Upper lobe of left lung (tissue), 6 donors: ENCODE data around the gene MANSC4. TPM values are rescaled to one million over a fixed set of nuclear protein-coding genes. Genes with fewer than 3 reads are reported as not detected.

Experiments
- ATAC-seq, 2 donors: fragments of 200-7000 bp; cut with Tn5 transposase; one replicate each; pipeline ENCODE4 v1.9.1; 2022; ENCODE audit warnings: mild to moderate bottlenecking in 2 of 2, moderate library complexity in 2 of 2; ENCODE audit not compliant: low FRiP score in 2 of 2
- DNase-seq, 2 donors: peaks; one replicate each; pipeline ENCODE4 v3.0.0-alpha.2; 2019 to 2020
- H3K27ac ChIP-seq, 4 donors: fragments of 200-600 bp; sonication (generic); one replicate each; pipeline ENCODE4 v1.5.1; 2016 to 2019
- H3K27me3 ChIP-seq, 4 donors: fragments of 200-600 bp; sonication (generic); one replicate each; pipeline ENCODE4 v1.5.1; 2017 to 2019
- H3K36me3 ChIP-seq, 4 donors: fragments of 200-600 bp; sonication (generic); one replicate each; pipeline ENCODE4 v1.5.1; 2016 to 2019
- H3K4me1 ChIP-seq, 4 donors: fragments of 200-600 bp; sonication (generic); one replicate each; pipeline ENCODE4 v1.5.1; 2018 to 2019
- H3K4me3 ChIP-seq, 4 donors: fragments of 200-600 bp; sonication (generic); one replicate each; pipeline ENCODE4 v1.5.1; 2017 to 2019; ENCODE audit warnings: mild to moderate bottlenecking in 2 of 4, moderate library complexity in 1 of 4
- H3K9me3 ChIP-seq, 4 donors: fragments of 200-600 bp; sonication (generic); one replicate each; pipeline ENCODE4 v1.5.1; 2018 to 2019
- EP300 ChIP-seq, 4 donors: sonication (generic); formaldehyde crosslinking; IDR thresholded peaks; one replicate each; pipeline ENCODE4 v1.5.1; 2017; ENCODE audit warnings: antibody characterized with exemption in 4 of 4, control low read depth in 2 of 4
- POLR2A ChIP-seq, 4 donors: fragments of 450-650 bp; IDR thresholded peaks; one replicate each; pipeline ENCODE4 v1.5.1; 2016 to 2017; ENCODE audit warnings: antibody characterized with exemption in 4 of 4, mild to moderate bottlenecking in 2 of 4
- POLR2AphosphoS5 ChIP-seq, 2 donors: sonication (generic); formaldehyde crosslinking; IDR thresholded peaks; one replicate each; pipeline ENCODE4 v1.5.1; 2017; ENCODE audit warnings: antibody characterized with exemption in 2 of 2
- WGBS, 2 donors: methylation state at CpG; one replicate each; pipeline ENCODE4 v1.1.5; 2017 to 2018; 5-methylcytosine and 5-hydroxymethylcytosine counted together
- total RNA-seq, 6 donors: library from RNA; depleted of rRNA in 4 of 6; stranded (reverse); fragments of >200 nt in 4 of 6; gene quantifications; one replicate each; pipeline versions ENCODE4 v1.1.0 to v1.2.1, GENCODE V29; 2016 to 2021
- TF ChIP-seq, protein P1 (sequence below), 6 experiments: fragments of 450-650 bp in 4 of 6; fragments of 200-600 bp in 2 of 6; sonication (generic) in 2 of 6; IDR thresholded peaks; one replicate each; pipeline ENCODE4 v1.5.1; 2016 to 2019; ENCODE audit warnings: antibody characterized with exemption in 6 of 6
- donor health status: DM: no; HTN: no; CAD: no; lungs with moderate emphysema.
- donor health status: DM: no; HTN: yes; CAD: no; lungs with severe emphysema.

MANSC4 gene
- total RNA-seq, 6 donors from 2014 or later, result not detected

DNA sequence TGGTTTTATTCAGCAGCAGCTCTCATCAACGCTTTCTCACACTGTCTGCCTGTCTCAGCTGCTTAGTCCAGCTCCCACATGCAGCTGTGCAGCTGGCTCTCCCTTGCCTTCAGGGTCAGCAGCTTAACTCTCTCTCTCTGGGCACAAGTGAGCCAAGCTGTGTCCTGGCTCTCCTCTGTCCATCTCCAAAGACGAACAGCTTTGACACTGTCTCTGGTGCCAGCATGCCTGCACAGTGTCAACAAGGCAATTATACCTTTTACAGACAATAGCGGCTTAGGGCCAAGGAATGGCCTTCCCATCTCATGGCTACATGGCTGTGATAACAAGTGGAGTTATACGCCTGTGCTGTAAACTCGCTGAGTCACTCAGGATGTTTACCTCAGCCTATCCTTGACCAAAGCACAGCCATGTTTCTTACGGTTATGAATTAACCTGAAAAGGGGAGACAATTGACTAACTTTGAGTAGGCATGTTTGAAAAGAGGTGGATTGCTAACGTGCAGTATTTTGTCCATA lies 38.4 kb upstream of the MANSC4 start:
- H3K4me1 ChIP-seq, result peaks cover 3 to 17% (median 4%) of the 10 kb centered on the region in 4 donors
- WGBS, 2 donors, result 58 to 63% methylated on average over 7 of the region's 7 CpGs
- no peaks in the 10 kb centered on the region for H3K27me3 ChIP-seq
- DNase-seq, result no peak
- peak overlapping the region; percentile 1 to 28 (median 11) for H3K27ac ChIP-seq
- H3K36me3 ChIP-seq, result no peaks in the 10 kb centered on the region
- TF ChIP-seq EP300 (IDR thresholded peaks at IDR 0.05) (no peak), POLR2AphosphoS5 (IDR thresholded peaks at IDR 0.05) (no peak), POLR2A (IDR thresholded peaks at IDR 0.05) (no peak)
- TF ChIP-seq, protein P1, sequence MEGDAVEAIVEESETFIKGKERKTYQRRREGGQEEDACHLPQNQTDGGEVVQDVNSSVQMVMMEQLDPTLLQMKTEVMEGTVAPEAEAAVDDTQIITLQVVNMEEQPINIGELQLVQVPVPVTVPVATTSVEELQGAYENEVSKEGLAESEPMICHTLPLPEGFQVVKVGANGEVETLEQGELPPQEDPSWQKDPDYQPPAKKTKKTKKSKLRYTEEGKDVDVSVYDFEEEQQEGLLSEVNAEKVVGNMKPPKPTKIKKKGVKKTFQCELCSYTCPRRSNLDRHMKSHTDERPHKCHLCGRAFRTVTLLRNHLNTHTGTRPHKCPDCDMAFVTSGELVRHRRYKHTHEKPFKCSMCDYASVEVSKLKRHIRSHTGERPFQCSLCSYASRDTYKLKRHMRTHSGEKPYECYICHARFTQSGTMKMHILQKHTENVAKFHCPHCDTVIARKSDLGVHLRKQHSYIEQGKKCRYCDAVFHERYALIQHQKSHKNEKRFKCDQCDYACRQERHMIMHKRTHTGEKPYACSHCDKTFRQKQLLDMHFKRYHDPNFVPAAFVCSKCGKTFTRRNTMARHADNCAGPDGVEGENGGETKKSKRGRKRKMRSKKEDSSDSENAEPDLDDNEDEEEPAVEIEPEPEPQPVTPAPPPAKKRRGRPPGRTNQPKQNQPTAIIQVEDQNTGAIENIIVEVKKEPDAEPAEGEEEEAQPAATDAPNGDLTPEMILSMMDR (IDR thresholded peaks at IDR 0.05), result no peak
- H3K9me3 ChIP-seq, result no peaks in the 10 kb centered on the region
- H3K4me3 ChIP-seq, result no peak overlapping the region
- ATAC-seq, result peak; percentile 12 to 32

DNA sequence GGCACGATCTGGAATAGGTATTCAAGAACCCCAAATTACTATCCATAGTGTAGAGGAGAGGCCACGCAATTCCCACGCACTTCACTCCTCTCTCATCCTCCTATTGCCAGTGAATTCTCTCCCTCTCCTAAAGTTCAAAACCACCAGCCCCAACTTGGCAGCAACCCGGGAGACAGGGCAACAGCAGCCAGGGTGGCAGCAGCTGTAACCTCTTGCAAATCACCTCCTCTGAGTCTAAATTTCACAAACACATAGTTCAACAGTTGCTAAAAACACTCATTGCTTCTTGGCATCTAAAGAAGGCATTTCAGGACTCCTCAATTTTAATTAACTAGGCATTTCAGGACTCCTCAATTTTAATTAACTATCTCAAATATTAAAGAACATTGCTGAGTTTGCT lies 37.7 kb upstream of the MANSC4 start:
- no peak overlapping the region for H3K27ac ChIP-seq
- WGBS, 2 donors, result 69 to 76% methylated on average over 4 of the region's 4 CpGs
- TF ChIP-seq POLR2AphosphoS5 (IDR thresholded peaks at IDR 0.05) (peak; percentile 30 to 34), EP300 (IDR thresholded peaks at IDR 0.05) (no peak), POLR2A (IDR thresholded peaks at IDR 0.05) (no peak)
- TF ChIP-seq, protein P1 (IDR thresholded peaks at IDR 0.05), result no peak

DNA sequence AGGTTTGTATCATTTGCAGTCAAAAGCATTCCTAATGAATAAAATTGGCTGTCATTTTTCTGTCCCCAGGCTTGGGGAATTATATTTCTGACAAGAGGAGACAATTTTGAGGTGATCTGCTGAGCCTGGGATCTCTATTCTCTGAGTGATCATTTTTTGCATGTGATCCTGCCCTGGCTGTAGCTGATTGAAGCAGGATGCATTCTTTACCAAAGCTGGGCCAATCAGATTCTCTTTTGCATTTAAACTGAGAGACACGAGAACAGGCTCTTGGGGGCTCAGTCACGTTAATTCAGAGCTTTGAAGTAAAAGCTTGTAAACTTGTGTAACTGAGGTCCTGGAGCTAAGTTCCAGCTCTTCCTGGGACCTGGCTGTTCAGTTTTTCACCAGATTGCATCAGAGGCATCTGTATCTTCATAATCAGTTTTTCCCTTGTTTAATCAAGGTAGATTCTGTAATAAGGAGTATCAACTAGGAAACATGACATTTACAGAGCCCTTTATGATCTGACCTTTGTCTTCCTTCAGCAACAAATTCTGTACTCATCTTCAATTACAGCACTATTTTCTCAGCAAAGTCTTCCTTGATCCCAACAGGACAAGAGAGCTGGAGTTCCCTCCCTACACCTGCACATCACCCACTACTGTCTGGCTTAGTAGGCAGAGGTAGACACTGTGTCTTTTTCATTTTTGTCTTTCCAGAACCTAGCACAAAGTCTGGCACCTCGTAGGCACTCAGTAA lies 35.0 kb upstream of the MANSC4 start:
- peaks cover 0 to 6% (median 0%) of the 10 kb centered on the region in 4 donors for H3K4me1 ChIP-seq
- no peaks in the 10 kb centered on the region for H3K9me3 ChIP-seq
- no peaks in the 10 kb centered on the region for H3K27me3 ChIP-seq
- ATAC-seq (no peak), DNase-seq (no peak)
- 40 to 53% methylated on average over 3 of the region's 3 CpGs for WGBS, 2 donors
- H3K36me3 ChIP-seq, result no peaks in the 10 kb centered on the region
- no peak overlapping the region for H3K4me3 ChIP-seq
- TF ChIP-seq EP300 (IDR thresholded peaks at IDR 0.05) (no peak), POLR2AphosphoS5 (IDR thresholded peaks at IDR 0.05) (no peak), POLR2A (IDR thresholded peaks at IDR 0.05) (no peak)
- TF ChIP-seq, protein P1 (IDR thresholded peaks at IDR 0.05), result no peak
- H3K27ac ChIP-seq, result no peak overlapping the region

More for the DNA sequence above, 37.7 kb upstream of the MANSC4 start:
- no peak overlapping the region for H3K4me3 ChIP-seq
- peaks cover 3 to 17% (median 4%) of the 10 kb centered on the region in 4 donors for H3K4me1 ChIP-seq
- H3K27me3 ChIP-seq, result no peaks in the 10 kb centered on the region
- no peaks in the 10 kb centered on the region for H3K36me3 ChIP-seq
- ATAC-seq (peak in 1 of 2 donors; percentile 50), DNase-seq (no peak)
- H3K9me3 ChIP-seq, result no peaks in the 10 kb centered on the region

DNA sequence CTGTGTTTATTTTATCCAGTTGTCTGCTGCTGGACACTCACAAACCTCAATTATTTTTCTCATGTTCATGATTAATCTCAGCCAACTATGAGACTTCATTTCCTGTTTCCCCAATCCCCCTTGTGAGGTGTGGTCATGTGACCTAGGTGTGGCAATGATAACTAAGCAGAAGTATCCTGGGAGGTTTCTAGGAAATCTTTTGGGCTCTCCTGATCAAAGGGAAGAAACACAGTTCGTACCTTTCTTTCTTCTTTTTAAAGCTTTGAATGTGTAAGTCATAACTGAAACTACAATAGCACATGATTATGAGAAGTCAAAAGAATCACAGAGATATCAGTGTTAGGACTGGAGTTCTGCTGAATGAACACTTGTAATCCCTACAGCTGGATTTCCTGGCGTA lies 34.4 kb upstream of the MANSC4 start:
- DNase-seq (no peak), ATAC-seq (no peak)
- H3K27me3 ChIP-seq, result no peaks in the 10 kb centered on the region
- H3K4me1 ChIP-seq, result peaks cover 0 to 6% (median 0%) of the 10 kb centered on the region in 4 donors
- no peaks in the 10 kb centered on the region for H3K36me3 ChIP-seq
- H3K4me3 ChIP-seq, result no peak overlapping the region
- WGBS, 2 donors, result 59 to 63% methylated on average over 2 of the region's 2 CpGs
- H3K27ac ChIP-seq, result no peak overlapping the region
- H3K9me3 ChIP-seq, result no peaks in the 10 kb centered on the region
- TF ChIP-seq POLR2AphosphoS5 (IDR thresholded peaks at IDR 0.05) (no peak), POLR2A (IDR thresholded peaks at IDR 0.05) (no peak)
- TF ChIP-seq, protein P1 (IDR thresholded peaks at IDR 0.05), result no peak
